T-helper 1 cell treated with Interleukin-12 subunit alpha and Interleukin-12 subunit beta and Interleukin-4 antibody, amounts not matched to agents 30 μg/mL and 1 μg/mL, for 36 hours (primary cell): ENCODE data around the gene PTPRD.
"Not testable (repeated sequence)": the region's sequence is repeated elsewhere in the genome, so short reads cannot be mapped to it uniquely, and the experiment has no call there.

Experiments used
- H3K27ac Mint-ChIP-seq: one replicate; pipeline ENCODE4 v1.8.0; 2021; ENCODE audit warnings: mild to moderate bottlenecking, mixed read lengths
- H3K27me3 Mint-ChIP-seq: one replicate; pipeline ENCODE4 v1.8.0; 2021; ENCODE audit warnings: low read depth, mixed read lengths
- H3K36me3 Mint-ChIP-seq: one replicate; pipeline ENCODE4 v1.8.0; 2021; ENCODE audit warnings: low read depth, mixed read lengths
- H3K4me1 Mint-ChIP-seq: one replicate; pipeline ENCODE4 v1.8.0; 2021; ENCODE audit warnings: low read depth, mixed read lengths
- H3K4me3 Mint-ChIP-seq: one replicate; pipeline ENCODE4 v1.8.0; 2021; ENCODE audit warnings: mild to moderate bottlenecking, moderate library complexity, mixed read lengths
- H3K9me3 Mint-ChIP-seq: one replicate; pipeline ENCODE4 v1.8.0; 2021; ENCODE audit warnings: mixed read lengths

PTPRD gene

DNA sequence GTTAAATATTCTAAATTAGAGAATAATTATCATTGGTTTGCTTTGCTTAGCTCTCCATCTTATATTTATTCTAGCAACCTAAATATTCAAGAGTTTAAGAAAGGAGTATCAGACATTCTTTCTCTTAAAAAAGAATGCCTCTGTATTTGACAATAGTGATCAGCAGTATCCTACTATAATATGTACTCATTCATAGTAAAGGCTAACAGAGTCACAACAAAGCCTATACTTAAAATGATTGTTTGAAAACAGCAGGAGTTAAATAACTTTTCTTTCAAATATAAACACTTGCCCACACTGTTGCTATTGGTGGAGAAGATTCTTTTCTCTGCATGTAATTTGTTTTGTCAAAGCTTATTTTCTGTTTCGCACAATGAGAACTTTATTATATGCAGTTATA is 178.4 kb downstream of the PTPRD start:
- no peaks in the 10 kb centered on the region for H3K9me3 Mint-ChIP-seq
- no peaks in the 10 kb centered on the region for H3K4me1 Mint-ChIP-seq
- H3K4me3 Mint-ChIP-seq, result no peak overlapping the region
- no peaks in the 10 kb centered on the region for H3K36me3 Mint-ChIP-seq
- H3K27me3 Mint-ChIP-seq, result no peaks in the 10 kb centered on the region
- no peak overlapping the region for H3K27ac Mint-ChIP-seq

- no peaks in the 10 kb centered on the region for H3K27me3 Mint-ChIP-seq
- no peaks in the 10 kb centered on the region for H3K4me1 Mint-ChIP-seq
- no peak overlapping the region for H3K4me3 Mint-ChIP-seq
- peaks cover 11% of the 10 kb centered on the region for H3K9me3 Mint-ChIP-seq
- no peaks in the 10 kb centered on the region for H3K36me3 Mint-ChIP-seq
- H3K27ac Mint-ChIP-seq, result no peak overlapping the region
Observed at GRCh38 chr9:10411272-10411671, 201.5 kb downstream of the PTPRD start.

DNA sequence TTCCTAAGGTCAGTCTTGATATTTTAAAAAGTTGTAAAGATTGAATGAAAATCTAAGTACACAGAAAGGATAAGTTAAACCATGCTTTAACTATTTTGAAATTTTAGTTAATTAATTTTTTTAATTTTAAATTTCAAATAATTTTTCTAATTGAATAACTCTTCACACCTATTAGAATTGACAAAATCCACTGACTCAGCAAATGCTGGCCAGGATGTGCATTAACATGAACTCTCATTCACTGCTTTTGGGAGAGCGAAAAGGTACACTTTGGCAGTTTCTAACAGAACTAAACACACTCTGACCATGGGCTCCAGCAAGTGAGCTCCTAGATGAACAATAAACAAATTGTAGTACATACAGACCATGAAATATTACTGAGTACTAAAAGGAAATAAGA is 209.5 kb downstream of the PTPRD start:
- H3K4me1 Mint-ChIP-seq, result no peaks in the 10 kb centered on the region
- H3K27ac Mint-ChIP-seq, result no peak overlapping the region
- H3K27me3 Mint-ChIP-seq, result no peaks in the 10 kb centered on the region
- H3K4me3 Mint-ChIP-seq, result no peak overlapping the region
- no peaks in the 10 kb centered on the region for H3K36me3 Mint-ChIP-seq
- no peaks in the 10 kb centered on the region for H3K9me3 Mint-ChIP-seq

GRCh38 chr9:10396615-10397014 is 216.2 kb downstream of the PTPRD start:
- Mint-ChIP-seq H3K9me3 (no peaks in the 10 kb centered on the region), H3K36me3 (no peaks in the 10 kb centered on the region), H3K27ac (no peak overlapping the region), H3K4me1 (no peaks in the 10 kb centered on the region), H3K27me3 (no peaks in the 10 kb centered on the region), H3K4me3 (no peak overlapping the region)

DNA sequence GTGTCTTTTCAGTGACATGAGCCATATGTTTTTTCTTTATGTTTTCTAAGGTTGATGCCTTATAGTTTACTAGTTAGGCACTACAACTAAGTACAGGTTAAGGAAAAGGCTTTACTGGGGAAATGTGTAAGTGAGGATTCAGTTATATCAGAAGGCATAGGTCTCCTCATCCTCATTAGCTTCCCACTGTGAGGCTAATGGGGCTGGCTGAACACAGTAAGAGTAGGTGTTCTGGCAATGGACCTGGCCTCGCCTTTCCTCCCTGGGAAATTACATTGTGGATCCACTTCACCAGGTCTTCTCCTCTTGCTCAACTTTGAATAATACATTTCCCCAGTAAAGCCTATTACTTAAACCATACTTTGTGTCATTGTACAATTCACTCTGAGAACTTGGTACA is 225.5 kb downstream of the PTPRD start:
- Mint-ChIP-seq H3K4me1 (no peaks in the 10 kb centered on the region), H3K27me3 (no peaks in the 10 kb centered on the region), H3K4me3 (no peak overlapping the region), H3K36me3 (no peaks in the 10 kb centered on the region), H3K9me3 (peaks cover 5% of the 10 kb centered on the region), H3K27ac (no peak overlapping the region)

GRCh38 chr9:10371824-10372223 is 241.0 kb downstream of the PTPRD start:
- H3K4me3 Mint-ChIP-seq, result no peak overlapping the region
- H3K4me1 Mint-ChIP-seq, result no peaks in the 10 kb centered on the region
- no peaks in the 10 kb centered on the region for H3K9me3 Mint-ChIP-seq
- no peak overlapping the region for H3K27ac Mint-ChIP-seq
- no peaks in the 10 kb centered on the region for H3K36me3 Mint-ChIP-seq
- H3K27me3 Mint-ChIP-seq, result no peaks in the 10 kb centered on the region

DNA sequence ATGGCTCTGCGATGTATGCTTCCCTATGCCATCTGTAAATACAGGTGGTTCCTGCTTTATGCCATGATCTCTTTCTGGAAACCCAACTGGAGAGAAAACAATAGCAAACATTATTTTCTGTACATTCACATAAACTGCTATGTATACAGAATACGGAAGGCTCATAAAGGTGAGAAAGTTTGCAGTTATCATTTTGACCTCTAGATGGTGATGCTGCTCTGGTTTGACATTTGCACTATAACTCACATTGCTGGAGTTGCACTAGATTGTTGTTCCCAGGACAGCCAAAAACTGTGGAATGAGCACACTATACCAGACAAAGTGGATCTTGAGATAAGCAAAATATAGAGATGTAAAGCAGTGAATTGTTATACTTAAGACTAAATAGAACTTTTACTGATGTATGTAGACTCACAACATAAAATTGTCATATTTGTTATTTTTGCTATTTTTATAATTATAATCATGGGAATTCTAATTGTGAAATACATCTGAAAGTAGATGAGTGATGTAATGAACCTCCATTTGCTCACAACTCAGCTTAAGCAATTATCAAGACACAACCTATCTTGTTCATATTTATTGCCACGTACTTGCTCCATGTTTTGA is 246.5 kb downstream of the PTPRD start:
- Mint-ChIP-seq H3K9me3 (no peaks in the 10 kb centered on the region), H3K36me3 (no peaks in the 10 kb centered on the region), H3K27ac (no peak overlapping the region), H3K27me3 (no peaks in the 10 kb centered on the region), H3K4me1 (no peaks in the 10 kb centered on the region), H3K4me3 (no peak overlapping the region)

DNA sequence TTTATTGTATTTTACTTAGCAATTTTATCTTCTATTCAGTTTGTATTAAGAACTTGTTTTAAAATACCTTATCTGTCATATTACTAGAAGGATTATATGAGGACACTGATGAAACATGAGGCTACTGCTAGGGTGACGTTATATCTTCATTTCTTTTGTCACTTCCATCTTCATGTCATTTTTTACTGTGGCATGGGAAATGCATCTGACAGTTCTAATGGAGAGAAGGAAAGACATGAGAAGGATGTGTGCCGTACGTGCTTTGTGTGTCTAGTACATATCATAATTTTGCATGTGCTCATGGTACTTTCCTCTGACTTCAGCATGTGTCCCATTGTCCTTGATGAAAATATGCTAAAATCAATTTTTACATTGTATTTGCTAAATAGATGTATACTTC is 258.2 kb downstream of the PTPRD start:
- Mint-ChIP-seq H3K4me3 (no peak overlapping the region), H3K27me3 (no peaks in the 10 kb centered on the region), H3K9me3 (no peaks in the 10 kb centered on the region), H3K36me3 (no peaks in the 10 kb centered on the region), H3K27ac (no peak overlapping the region), H3K4me1 (no peaks in the 10 kb centered on the region)

DNA sequence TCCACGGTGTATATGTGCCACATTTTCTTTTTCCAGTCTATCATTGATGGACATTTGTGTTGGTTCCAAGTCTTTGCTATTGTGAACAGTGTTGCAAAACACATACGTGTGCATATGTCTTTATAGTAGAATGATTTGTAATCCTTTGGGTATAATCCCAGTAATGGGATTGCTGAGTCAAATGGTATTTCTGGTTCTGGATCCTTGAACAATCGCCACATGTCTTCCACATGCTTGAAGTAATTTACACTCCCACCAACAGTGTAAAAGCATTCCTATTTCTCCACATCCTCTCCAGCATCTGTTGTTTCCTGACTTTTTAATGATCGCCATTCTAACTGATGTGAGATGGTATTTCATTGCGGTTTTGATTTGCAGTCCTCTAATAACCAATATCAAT is 267.2 kb downstream of the PTPRD start:
- not testable (repeated sequence) for H3K4me1 Mint-ChIP-seq

GRCh38 chr9:10341057-10341456 is 271.7 kb downstream of the PTPRD start:
- Mint-ChIP-seq H3K36me3 (no peaks in the 10 kb centered on the region), H3K27ac (no peak overlapping the region), H3K27me3 (no peaks in the 10 kb centered on the region), H3K4me3 (no peak overlapping the region), H3K9me3 (no peaks in the 10 kb centered on the region), H3K4me1 (no peaks in the 10 kb centered on the region)

More for the DNA sequence above, 267.2 kb downstream of the PTPRD start:
- H3K27ac Mint-ChIP-seq, H3K4me3 Mint-ChIP-seq, H3K27me3 Mint-ChIP-seq, H3K36me3 Mint-ChIP-seq, H3K9me3 Mint-ChIP-seq: not testable (repeated sequence)

- Mint-ChIP-seq H3K27ac (no peak overlapping the region), H3K27me3 (no peaks in the 10 kb centered on the region), H3K36me3 (no peaks in the 10 kb centered on the region), H3K9me3 (no peaks in the 10 kb centered on the region), H3K4me3 (no peak overlapping the region), H3K4me1 (no peaks in the 10 kb centered on the region)
Observed at GRCh38 chr9:10339152-10339551, 273.6 kb downstream of the PTPRD start.

- Mint-ChIP-seq H3K27ac (no peak overlapping the region), H3K4me1 (no peaks in the 10 kb centered on the region), H3K4me3 (no peak overlapping the region), H3K27me3 (no peaks in the 10 kb centered on the region), H3K9me3 (peaks cover 3% of the 10 kb centered on the region), H3K36me3 (no peaks in the 10 kb centered on the region)
Observed at GRCh38 chr9:10331157-10331556, 281.6 kb downstream of the PTPRD start.

- Mint-ChIP-seq H3K4me3 (no peak overlapping the region), H3K4me1 (no peaks in the 10 kb centered on the region), H3K36me3 (no peaks in the 10 kb centered on the region), H3K9me3 (peaks cover 9% of the 10 kb centered on the region), H3K27ac (no peak overlapping the region), H3K27me3 (no peaks in the 10 kb centered on the region)
Observed at GRCh38 chr9:10282084-10282483, 330.7 kb downstream of the PTPRD start.

- no peaks in the 10 kb centered on the region for H3K4me1 Mint-ChIP-seq
- peaks cover 5% of the 10 kb centered on the region for H3K9me3 Mint-ChIP-seq
- H3K4me3 Mint-ChIP-seq, result no peak overlapping the region
- H3K36me3 Mint-ChIP-seq, result no peaks in the 10 kb centered on the region
- no peak overlapping the region for H3K27ac Mint-ChIP-seq
- no peaks in the 10 kb centered on the region for H3K27me3 Mint-ChIP-seq
Observed at GRCh38 chr9:10274988-10275387, 337.8 kb downstream of the PTPRD start.

DNA sequence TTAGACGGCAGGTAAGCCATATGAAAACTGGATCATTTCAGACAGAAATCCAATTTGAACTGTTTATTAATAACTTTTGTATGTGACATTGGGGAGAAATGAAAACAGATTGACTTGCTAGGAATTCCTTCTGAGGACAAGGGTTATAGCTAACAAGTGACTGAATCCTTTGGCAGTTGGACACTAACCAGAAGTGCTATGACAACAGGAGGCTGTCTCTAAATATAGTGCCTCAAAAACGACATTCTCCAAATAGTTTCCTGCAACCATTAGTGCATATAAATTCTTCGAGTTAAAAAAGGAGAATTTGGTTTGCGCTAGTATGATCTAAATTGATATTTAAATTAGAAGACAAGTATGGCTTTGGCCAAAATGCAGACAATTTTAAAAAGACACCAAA is 338.6 kb downstream of the PTPRD start:
- no peaks in the 10 kb centered on the region for H3K36me3 Mint-ChIP-seq
- H3K27ac Mint-ChIP-seq, result no peak overlapping the region
- H3K9me3 Mint-ChIP-seq, result peaks cover 5% of the 10 kb centered on the region
- no peaks in the 10 kb centered on the region for H3K27me3 Mint-ChIP-seq
- H3K4me3 Mint-ChIP-seq, result no peak overlapping the region
- no peaks in the 10 kb centered on the region for H3K4me1 Mint-ChIP-seq

GRCh38 chr9:10272830-10273229 is 340.0 kb downstream of the PTPRD start:
- H3K9me3 Mint-ChIP-seq, result peaks cover 5% of the 10 kb centered on the region
- no peak overlapping the region for H3K27ac Mint-ChIP-seq
- no peaks in the 10 kb centered on the region for H3K4me1 Mint-ChIP-seq
- no peak overlapping the region for H3K4me3 Mint-ChIP-seq
- H3K36me3 Mint-ChIP-seq, result no peaks in the 10 kb centered on the region
- H3K27me3 Mint-ChIP-seq, result no peaks in the 10 kb centered on the region
